ENCODE results near the gene FSIP1. TPM values are rescaled to one million over a fixed set of nuclear protein-coding genes. Genes with fewer than 3 reads are reported as not detected.

FSIP1 gene
- total RNA-seq, 2 experiments from 2014 or later = 0.62 to 0.74 TPM

- Mint-ChIP-seq H3K9me3 (peaks cover 23% of the 10 kb centered on the region), H3K4me1 (no peaks in the 10 kb centered on the region)
These were observed 173.3 kb downstream of the FSIP1 start for GRCh38 chr15:39609166-39609916.

GRCh38 chr15:39608185-39609139, 174.2 kb downstream of the FSIP1 start:
- no peak overlapping the region for H3K4me3 Mint-ChIP-seq
- no peak overlapping the region for H3K27ac Mint-ChIP-seq
- peaks cover 4% of the 10 kb centered on the region for H3K27me3 Mint-ChIP-seq
- no peak for DNase-seq
- H3K9me3 Mint-ChIP-seq = peaks cover 19% of the 10 kb centered on the region
- H3K4me1 Mint-ChIP-seq = no peaks in the 10 kb centered on the region
- H3K36me3 Mint-ChIP-seq = peaks cover 3% of the 10 kb centered on the region

More at GRCh38 chr15:39609166-39609916, 173.3 kb downstream of the FSIP1 start:
- Mint-ChIP-seq H3K27ac (no peak overlapping the region), H3K27me3 (peaks cover 4% of the 10 kb centered on the region), H3K36me3 (peaks cover 3% of the 10 kb centered on the region), H3K4me3 (no peak overlapping the region)
- no peak for DNase-seq

GRCh38 chr15:39605146-39605545, 177.5 kb downstream of the FSIP1 start:
- Mint-ChIP-seq H3K4me3 (no peak overlapping the region), H3K27me3 (peaks cover 4% of the 10 kb centered on the region), H3K27ac (no peak overlapping the region), H3K36me3 (no peaks in the 10 kb centered on the region), H3K4me1 (no peaks in the 10 kb centered on the region), H3K9me3 (peaks cover 8% of the 10 kb centered on the region)
- DNase-seq = no peak

- Mint-ChIP-seq H3K4me1 (no peaks in the 10 kb centered on the region), H3K4me3 (no peak overlapping the region), H3K27me3 (peaks cover 5% of the 10 kb centered on the region), H3K9me3 (no peaks in the 10 kb centered on the region), H3K36me3 (no peaks in the 10 kb centered on the region), H3K27ac (no peak overlapping the region)
- DNase-seq = no peak
These were observed 180.5 kb downstream of the FSIP1 start for GRCh38 chr15:39602143-39602542.

- Mint-ChIP-seq H3K27ac (no peak overlapping the region), H3K27me3 (peaks cover 15% of the 10 kb centered on the region), H3K9me3 (no peaks in the 10 kb centered on the region), H3K4me1 (no peaks in the 10 kb centered on the region), H3K4me3 (no peak overlapping the region), H3K36me3 (no peaks in the 10 kb centered on the region)
- no peak for DNase-seq
These were observed 182.8 kb downstream of the FSIP1 start for GRCh38 chr15:39599871-39600270.

GRCh38 chr15:39598958-39599845, 183.4 kb downstream of the FSIP1 start:
- Mint-ChIP-seq H3K27ac (no peak overlapping the region), H3K27me3 (peaks cover 15% of the 10 kb centered on the region), H3K4me3 (no peak overlapping the region), H3K9me3 (no peaks in the 10 kb centered on the region), H3K36me3 (no peaks in the 10 kb centered on the region), H3K4me1 (no peaks in the 10 kb centered on the region)
- no peak for DNase-seq

- no peaks in the 10 kb centered on the region for H3K36me3 Mint-ChIP-seq
- peaks cover 15% of the 10 kb centered on the region for H3K27me3 Mint-ChIP-seq
- no peak overlapping the region for H3K4me3 Mint-ChIP-seq
- no peak overlapping the region for H3K27ac Mint-ChIP-seq
- H3K9me3 Mint-ChIP-seq = no peaks in the 10 kb centered on the region
- DNase-seq = no peak
- peaks cover 4% of the 10 kb centered on the region for H3K4me1 Mint-ChIP-seq
These were observed 184.3 kb downstream of the FSIP1 start for GRCh38 chr15:39598186-39598850.

- H3K36me3 Mint-ChIP-seq = no peaks in the 10 kb centered on the region
- H3K4me1 Mint-ChIP-seq = peaks cover 4% of the 10 kb centered on the region
- no peak overlapping the region for H3K4me3 Mint-ChIP-seq
- H3K9me3 Mint-ChIP-seq = no peaks in the 10 kb centered on the region
- DNase-seq = no peak
- H3K27me3 Mint-ChIP-seq = peaks cover 15% of the 10 kb centered on the region
- H3K27ac Mint-ChIP-seq = no peak overlapping the region
These were observed 184.9 kb downstream of the FSIP1 start for GRCh38 chr15:39597751-39598185.

GRCh38 chr15:39597336-39597735, 185.3 kb downstream of the FSIP1 start:
- Mint-ChIP-seq H3K9me3 (no peaks in the 10 kb centered on the region), H3K27ac (no peak overlapping the region), H3K4me1 (peaks cover 4% of the 10 kb centered on the region), H3K4me3 (no peak overlapping the region), H3K27me3 (peaks cover 15% of the 10 kb centered on the region), H3K36me3 (no peaks in the 10 kb centered on the region)
- no peak for DNase-seq

GRCh38 chr15:39596358-39597051, 186.1 kb downstream of the FSIP1 start:
- peaks cover 15% of the 10 kb centered on the region for H3K27me3 Mint-ChIP-seq
- H3K9me3 Mint-ChIP-seq = no peaks in the 10 kb centered on the region
- DNase-seq = no peak
- H3K4me3 Mint-ChIP-seq = no peak overlapping the region
- no peaks in the 10 kb centered on the region for H3K36me3 Mint-ChIP-seq
- no peak overlapping the region for H3K27ac Mint-ChIP-seq
- H3K4me1 Mint-ChIP-seq = peaks cover 4% of the 10 kb centered on the region

GRCh38 chr15:39595338-39596221, 187.1 kb downstream of the FSIP1 start:
- Mint-ChIP-seq H3K27ac (no peak overlapping the region), H3K4me1 (peaks cover 4% of the 10 kb centered on the region), H3K4me3 (no peak overlapping the region), H3K9me3 (no peaks in the 10 kb centered on the region), H3K27me3 (peaks cover 15% of the 10 kb centered on the region), H3K36me3 (no peaks in the 10 kb centered on the region)
- no peak for DNase-seq

- H3K36me3 Mint-ChIP-seq = no peaks in the 10 kb centered on the region
- peaks cover 14% of the 10 kb centered on the region for H3K27me3 Mint-ChIP-seq
- H3K4me3 Mint-ChIP-seq = no peak overlapping the region
- H3K4me1 Mint-ChIP-seq = peaks cover 4% of the 10 kb centered on the region
- no peak overlapping the region for H3K27ac Mint-ChIP-seq
- no peaks in the 10 kb centered on the region for H3K9me3 Mint-ChIP-seq
- DNase-seq = no peak
These were observed 187.9 kb downstream of the FSIP1 start for GRCh38 chr15:39594446-39595337.

Data from activated naive CD8-positive, alpha-beta T cell treated with anti-CD3 and anti-CD28 coated beads for 36 hours (primary cell).